HG03066 (cell line): ENCODE results near the gene MANSC1.
"Not testable (repeated sequence)": the region's sequence is repeated elsewhere in the genome, so short reads cannot be mapped to it uniquely, and the experiment has no call there.

Experiments used
- ATAC-seq: cut with Tn5 transposase; IDR thresholded peaks from one replicate; pipeline ENCODE4 v1.9.1; 2021; ENCODE audit warnings: low read depth; ENCODE audit not compliant: unreplicated experiment

Gene MANSC1

DNA sequence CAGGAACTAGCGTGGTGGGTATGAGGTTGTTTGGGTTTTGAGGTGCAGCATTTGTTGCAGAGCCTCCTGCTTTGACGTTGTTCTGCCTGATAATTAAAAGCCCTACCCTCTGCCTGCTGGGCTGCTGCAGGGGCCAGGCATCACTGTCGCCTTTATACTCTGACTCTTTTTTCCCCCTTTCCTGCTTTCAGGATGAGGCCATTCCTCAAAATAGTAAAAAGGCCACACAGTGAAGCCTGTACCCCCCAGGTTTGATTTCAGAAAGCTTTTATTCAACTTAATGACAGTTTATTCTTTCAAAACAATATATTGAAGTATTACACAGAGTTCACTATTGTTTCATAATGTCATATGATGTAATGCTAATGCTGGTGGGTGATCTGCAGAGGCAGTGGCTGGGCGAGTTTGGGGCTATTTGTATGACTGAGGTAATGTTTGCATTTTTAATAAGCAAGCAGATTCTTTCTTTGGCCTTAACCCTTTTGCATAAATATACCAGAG lies 15.9 kb upstream of the MANSC1 start:
- no peak for ATAC-seq

DNA sequence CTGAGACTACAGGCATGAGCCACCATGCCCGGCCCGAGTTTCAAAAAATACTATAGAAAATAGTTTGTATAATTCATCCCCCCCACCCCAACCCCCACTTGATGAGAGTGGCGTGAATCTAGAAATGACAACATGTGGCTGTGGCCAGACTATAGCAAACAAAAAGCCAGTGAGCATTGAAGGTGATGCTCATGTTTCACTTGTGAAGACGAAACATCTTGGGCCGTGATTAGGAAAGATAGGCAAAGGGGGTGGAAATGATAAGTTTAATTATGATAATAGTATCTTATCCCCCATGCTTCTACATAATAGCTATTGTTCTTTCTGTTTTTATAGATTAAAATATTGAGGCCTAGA lies 15.4 kb upstream of the MANSC1 start:
- ATAC-seq, result no peak

DNA sequence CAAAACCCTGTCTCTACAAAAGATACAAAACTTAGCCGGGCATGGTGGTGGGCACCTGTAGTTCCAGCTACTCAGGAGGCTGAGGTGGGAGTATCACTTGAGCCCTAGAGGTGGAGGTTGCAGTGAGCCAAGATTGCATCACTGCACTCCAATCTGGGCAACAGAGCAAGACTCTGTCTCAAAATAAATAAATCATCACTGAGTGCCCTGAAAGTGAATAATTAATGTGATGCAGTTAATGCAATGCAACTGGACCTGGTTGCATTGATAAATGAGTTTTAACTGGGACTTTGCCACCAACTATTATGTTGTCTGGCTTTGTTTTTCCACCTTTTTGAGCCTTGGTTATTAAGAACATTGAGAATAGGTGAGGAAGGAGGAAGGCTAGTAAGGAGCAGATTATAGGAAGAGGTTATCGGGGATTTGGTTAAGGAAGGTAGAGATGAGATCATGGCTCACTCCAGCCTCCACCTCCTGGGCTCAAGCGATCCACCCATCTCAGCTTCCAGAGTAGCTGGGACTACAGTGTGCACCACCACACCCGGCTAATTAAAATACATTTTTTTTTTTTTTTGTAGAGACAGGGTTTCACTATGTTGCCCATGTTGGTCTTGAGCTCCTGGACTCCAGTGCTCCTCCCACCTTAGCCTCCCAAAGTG lies 14.9 kb upstream of the MANSC1 start:
- ATAC-seq, result no peak

DNA sequence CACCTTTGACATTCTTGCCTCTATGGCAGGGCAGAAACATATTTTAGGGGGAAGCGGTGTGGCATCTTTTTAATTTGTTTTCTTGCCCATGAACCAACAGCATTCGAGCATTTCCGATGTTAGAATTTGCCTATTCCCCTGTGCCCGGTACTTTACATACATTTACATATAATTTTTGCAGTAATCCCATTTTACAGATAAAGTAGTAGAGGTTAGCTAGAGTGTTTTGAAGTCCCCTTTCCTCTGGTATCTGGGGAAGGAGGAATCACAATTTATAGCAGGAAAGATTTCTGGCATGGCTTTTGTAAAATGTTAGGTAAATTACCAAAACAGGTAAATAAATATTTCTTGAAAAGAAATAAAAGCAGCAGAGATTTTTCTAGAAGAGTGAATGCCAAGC lies 8.5 kb upstream of the MANSC1 start:
- no peak for ATAC-seq

DNA sequence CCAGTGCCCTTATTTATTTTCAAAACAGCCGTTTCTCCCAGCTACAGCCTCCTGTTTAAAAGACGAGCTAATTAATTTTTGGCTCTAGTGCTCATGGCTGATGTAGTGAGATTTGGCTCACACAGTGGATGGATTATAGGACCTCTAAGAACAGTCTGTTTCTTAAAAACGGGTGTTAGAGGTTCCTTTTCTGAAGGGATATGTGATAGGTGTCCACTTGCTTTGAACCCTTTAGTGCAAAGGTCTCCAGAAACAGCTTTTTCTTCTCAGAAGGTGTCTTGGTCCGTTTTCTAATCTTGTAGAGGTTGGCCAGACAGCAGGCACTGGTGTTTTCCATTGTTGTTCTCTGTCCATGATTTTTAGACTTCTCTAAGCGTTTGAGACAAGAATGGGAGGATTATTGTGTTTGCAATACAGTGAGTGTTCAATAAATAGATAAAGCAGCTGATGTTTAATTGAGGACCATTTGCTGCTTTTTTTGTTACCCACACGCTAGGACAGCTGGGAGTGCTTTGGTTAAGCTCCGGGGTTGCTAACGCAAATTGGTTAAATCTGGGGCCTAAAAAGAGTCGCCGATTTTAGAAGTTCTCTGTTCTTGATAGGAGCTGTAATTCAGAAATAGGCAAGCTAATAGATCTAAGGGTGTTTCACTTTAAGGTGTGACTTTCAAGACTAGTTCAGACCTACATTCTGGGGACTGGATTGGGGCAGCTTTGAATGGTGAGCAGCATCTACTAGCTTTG lies 7.8 kb upstream of the MANSC1 start:
- ATAC-seq, result peak; percentile 9

DNA sequence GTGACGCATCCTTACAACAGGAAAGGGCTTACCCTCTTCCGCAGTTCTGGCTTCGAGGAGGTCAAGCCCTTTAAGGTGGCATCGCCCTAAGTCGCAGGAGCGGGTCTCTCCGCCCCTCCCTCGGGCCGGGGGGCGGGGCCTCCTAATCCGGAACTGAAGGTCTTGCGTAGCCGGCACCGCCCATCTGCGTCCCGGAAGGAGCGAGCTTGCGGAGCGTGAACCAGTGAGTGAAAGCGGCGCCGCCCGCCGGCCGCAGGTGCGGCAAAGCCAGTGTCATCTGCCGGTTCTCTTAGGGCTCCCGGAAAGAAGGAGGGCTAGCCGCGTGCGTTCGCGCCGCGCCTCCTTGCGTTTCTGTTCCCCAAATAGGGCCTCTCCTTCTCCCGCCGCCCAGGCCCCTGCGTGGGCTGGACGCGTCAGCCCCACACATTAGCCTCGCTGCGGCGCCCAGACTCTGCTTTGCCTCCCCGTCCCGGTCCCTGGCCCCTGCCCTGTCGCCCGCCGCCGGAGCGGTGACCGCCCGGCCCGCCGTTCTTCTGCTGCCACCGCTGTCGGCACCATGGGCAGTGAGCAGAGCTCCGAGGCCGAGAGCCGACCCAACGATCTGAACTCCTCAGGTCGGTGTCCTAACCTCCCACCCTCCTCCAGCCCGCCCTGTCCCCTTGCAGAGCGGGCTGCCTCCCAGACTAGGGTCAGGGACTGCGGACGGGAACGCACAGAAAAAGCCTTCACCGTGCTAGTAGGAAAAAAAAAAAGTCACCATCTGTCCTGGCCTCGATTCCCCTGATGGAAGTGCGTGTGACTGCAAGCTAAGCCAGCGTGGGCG lies 7.1 kb upstream of the MANSC1 start, which contains the start of gene BORCS5:
Gene BORCS5 (plus strand): TSS at position 183 of the 823 bp plus-strand sequence. CDS start 374 bp downstream, at position 557.
- ATAC-seq, result peak; percentile 88

DNA sequence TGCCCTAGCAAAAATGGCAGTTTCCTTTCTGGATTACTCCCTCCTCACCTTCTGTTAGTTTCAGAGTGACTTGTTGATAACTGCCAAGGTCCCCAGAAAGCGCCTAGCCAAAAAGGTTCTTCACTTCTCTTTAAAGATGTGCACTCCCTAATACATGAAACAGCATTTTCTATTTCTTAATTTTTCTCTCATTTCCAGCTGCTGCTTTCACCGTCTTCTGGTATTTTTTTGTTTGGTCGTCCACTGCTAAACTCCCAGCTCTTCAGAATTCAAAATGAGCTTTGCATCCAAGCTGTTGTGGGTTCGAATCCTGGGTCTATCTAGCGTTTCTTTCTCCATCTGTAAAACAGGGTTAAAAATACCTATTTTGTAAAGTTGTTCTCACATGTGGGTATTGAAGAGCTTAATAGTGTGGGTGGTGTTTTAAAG lies 6.4 kb upstream of the MANSC1 start:
- no peak for ATAC-seq

DNA sequence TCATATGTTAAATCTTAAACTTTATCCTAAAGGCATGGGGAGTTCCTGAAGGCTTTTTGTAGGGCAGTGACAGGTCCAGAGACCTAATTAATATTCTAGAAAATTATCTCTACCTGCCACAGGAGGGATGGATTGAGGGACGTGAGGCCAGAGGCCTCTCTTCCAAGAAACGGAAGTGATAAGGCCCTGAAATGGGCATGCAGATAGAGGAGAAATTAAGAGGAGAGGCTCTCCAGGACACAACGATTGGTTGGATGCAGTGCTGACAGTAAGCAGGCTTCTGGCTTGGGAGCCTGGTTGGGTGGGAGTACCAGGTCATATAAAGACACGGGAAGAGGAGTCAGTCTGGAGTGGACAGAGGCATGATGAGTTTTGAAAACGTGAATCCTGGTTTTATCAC lies 3.8 kb upstream of the MANSC1 start:
- no peak for ATAC-seq

DNA sequence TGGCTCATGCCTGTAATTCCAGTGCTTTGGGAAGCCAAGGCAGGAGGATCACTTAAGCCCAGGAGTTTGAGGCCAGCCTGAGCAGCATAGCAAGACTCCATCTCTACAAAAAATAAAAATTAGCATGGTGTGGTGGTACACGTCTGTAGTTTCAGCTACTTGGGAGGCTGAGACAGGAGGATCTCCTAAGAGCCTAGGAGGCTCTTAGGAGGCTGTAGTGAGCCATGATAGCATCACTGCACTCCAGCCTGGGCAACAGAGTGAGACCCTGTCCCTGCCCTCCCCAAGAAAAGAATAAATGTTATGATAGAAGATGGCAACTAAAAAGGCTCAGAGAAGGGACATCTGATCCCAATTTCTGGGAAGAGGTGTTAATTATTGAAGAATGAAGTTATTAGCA lies 3.2 kb upstream of the MANSC1 start:
- ATAC-seq, result no peak

DNA sequence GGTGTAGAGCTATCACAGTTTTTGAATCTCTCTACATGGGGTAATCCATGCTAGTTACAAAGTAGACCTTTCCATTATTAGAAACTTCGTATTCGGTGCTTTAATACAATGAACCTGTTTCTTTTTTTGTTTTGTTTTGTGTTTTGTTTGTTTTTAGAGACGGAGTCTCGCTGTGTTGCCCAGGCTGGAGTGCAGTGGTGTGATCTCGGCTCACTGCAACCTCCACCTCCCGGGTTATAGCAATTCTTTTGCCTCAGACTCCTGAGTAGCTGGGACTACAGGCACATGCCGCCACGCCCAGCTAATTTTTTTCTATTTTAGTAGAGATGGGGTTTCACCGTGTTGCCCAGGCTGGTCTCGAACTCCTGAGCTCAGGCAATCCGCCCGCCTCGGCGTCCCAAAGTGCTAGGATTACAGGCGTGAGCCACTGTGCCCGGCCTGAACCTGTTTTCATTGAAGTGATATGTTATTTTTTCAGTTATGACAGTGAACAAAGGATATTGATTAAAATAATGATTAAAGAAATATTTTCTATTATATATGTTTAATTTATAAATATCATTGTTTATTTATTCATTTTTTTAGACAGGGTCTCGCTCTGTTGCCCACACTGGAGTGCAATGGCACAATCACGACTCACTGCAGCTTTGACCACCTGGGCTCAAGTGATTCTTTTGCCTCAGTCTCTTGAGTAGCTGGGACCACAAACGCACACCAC lies 1.6 kb upstream of the MANSC1 start:
- not testable (repeated sequence) for ATAC-seq

DNA sequence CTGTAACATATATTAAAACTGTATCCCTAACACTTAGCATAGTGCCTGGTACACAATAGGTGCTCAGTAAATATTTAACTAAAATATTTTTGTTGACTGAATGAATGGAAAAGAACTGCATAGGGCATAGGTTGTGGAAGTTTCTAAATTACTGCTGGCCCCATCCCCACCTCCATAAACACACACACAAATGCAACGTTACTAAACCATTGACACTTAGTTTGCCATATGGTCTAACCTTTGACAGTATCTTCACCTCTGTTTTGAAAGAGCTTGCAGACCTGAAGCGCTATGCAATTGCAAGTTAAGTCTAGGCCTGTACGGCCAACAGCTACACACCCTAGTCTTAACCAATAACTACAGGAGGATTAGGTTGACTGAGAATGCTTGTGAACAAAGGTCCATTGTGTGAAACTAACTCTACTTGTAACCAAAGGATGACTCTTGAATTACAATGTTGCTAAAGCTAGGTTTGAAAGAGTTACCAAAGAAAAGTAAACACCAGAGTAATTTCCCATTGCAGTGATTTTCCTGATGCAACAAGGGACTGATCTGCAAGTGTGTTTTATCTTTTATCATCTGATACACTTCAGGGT lies 924 bp upstream of the MANSC1 start:
- ATAC-seq, result no peak

DNA sequence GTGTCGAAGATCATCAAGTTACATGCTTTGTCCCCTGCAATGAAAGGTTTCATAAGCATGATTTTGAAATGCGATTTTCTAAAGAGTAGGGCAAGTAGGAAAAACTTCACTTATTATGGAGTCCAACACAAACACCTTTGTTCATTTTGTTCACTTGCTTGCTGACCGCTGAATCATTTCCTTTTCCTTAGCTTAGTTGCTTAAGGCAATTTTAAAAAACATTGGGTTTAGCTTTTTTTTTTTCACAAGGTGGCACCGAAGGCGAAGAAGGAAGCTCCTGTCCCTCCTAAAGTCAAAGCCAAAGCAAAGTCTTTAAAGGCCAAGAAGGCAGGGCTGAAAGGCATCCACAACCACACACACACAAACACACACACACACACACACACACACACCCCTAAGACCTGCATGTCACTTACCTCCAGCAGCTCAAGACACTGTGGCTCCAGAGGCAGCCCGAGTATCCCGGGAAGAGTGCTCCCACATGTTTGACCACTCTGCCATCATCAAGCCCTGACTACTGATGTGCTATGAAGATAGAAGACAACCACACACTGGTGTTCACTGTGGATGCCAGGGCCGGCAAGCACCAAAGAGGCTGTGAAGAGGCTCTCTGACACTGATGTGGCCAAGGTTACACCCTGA lies 11.4 kb downstream of the MANSC1 start:
- ATAC-seq, result no peak

DNA sequence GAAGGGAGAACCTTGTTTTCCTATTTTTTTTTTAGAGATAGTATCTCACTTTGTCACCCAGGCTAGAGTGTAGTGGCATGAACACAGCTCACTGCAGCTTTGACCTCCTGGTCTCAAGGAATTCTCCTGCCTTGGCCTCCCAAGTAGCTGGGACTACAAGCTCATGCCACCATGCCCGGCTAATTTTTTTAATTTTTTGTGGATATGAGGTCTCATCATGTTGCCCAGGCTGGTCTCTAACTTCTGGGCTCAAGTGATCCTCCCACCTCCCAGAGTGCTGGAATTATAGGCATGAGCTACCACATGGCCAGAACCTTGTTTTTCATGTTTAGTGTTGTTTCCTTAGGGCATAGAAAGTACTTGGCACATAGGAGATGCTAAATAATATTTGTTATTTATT lies 13.5 kb downstream of the MANSC1 start:
- no peak for ATAC-seq

DNA sequence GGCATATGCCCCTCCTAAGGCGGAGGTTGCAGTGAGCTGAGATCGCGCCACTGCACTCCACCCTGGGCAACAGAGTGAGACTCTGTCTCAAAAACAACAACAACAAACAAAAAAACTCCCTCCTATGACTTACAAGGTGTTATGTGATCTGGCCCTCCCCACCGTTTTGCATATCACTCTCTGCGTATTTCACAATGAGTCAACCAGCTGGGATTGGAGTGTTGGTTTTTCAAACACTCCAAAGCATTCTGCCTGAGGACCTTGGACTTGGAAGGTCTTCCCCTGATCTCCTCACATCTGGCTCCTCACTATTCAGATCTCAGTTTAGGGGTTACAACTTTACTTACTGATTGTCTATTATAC lies 14.0 kb downstream of the MANSC1 start:
- ATAC-seq, result no peak

DNA sequence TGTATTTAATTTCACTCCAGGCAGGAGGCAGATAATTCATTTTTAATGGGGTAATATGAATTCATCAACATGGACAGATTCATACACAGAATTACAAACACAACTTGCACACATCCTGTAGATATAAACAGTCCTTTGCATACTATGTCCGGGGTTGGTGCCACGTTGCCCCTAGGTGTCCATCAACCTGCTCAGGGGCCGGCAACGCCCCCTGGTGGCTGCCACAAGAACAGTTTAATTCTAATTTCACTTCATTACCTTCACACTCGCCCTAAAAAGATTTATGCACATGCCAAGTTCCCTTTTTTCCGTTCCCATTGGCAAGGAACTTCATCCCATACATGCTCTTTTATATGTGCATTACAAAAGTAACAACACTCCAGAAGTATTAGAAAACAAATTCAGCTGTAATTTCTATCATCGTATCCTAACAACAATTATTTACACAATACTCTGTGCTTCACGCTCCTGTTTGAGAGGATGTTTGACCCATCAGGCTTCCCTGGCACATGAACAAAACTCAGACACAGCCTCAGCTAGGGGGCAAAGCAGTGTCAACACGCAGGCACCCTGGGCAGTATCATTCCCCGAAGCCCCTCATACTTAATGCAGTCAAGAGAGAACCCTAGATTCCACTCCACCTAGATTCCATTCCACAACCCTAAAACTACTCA lies 15.5 kb downstream of the MANSC1 start:
- peak; percentile 60 for ATAC-seq

DNA sequence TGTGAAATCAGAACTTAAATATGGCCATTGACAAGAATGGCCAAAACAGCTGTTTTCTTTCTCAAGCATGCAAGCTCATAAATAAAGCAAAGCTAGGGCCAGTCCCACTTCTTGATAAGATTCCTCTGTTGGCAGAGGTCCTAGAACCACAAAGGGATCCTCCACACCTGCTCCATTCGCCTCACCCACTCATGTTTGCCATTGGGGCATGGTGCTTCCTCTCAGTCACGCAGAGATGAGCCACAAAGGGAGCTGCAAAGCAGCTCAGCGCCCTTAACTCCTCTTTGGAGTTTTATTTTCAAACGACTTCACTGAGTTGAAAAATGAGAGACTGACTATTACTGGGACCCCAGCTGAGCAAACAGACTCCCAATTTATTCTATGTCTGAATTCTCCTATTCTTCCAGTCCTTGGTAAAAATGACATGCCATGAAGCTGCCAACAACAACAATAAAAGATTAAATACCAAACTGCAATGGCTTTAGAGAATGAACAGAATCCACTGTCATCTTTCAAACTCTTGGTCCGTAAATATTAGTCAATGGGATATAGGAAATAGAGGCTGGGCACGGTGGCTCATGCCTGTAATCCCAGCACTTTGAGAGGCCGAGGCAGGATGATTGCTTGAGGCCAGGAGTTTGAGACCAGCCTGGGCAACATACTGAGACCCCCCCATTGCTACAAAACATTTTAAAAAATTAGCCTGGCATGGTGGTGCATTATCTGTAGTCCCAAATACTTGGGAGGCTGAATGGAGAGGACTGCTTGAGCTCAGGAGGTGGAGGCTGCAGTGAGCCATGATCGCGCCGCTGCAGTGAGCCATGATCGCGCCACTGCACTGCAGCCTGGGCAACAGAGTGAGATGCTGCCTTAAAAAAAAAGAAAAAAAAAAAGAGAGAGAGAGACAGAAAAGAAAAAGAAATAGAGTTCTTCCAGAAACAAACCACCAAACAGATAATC lies 16.4 kb downstream of the MANSC1 start:
- no peak for ATAC-seq

DNA sequence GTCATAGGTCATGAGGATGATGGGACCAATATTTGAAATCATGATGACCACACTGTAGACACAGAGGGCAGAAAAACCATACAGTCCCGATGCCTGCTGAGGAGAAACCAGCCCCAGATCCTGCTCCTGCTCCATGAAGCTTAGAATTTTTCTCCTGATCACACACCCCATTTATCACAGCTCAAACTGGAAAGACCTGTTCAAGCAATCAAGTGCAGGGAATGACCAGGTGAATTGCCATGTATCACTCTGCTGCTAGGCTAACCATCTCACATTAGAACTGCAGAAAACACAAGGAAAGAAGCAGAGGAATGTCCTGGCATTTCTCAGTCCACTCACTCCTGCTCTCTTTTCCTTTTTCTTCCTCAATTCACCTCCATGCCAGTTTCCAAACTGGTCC lies 18.1 kb downstream of the MANSC1 start:
- ATAC-seq, result no peak

DNA sequence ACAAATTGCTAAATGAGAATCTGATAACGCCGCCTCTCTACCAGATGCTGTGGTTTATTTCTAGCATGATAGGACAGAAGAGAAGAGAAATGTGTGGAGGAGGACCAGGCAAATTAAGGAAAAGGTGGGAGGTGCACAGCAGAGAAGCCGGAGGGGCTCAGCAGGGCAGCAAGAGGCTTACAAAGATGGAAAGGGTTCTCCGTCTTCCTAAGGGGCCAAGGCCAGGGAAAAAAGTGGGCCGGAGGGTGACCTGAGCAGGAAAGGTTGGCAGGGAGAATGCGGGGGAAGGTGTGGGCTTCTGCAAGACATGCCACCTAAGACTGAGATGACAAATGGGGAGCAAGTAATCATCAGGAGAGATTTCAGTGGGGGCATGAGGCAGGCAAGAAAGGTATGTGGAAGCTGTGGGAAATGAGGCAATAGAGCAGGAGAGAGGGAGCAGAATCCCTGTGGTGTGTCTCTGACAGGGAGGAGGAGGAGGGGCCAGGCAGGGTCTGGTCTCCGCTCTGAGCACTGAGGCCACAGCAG lies 18.7 kb downstream of the MANSC1 start:
- no peak for ATAC-seq
